ENCODE results near the gene FOXQ1.

FOXQ1 gene

GRCh38 chr6:1311400-1312202 is at the start of gene FOXQ1:
Gene FOXQ1, plus strand, starts transcription at chr6:1312098. Its CDS starts 607 bp downstream, at chr6:1312705.
- peak within 1 kb of the TSS; percentile 87 for H3K4me3 ChIP-seq (ENCODE audit: low read length)
- peaks cover 26% of the 10 kb centered on the region for H3K4me1 ChIP-seq (ENCODE audit: control insufficient read depth, insufficient read depth, low read length)

GRCh38 chr6:1262704-1263038 is 49.2 kb upstream of the FOXQ1 start:
- no peak overlapping the region for H3K4me3 ChIP-seq (ENCODE audit: low read length)
- H3K27me3 ChIP-seq (ENCODE audit: control insufficient read depth, insufficient read depth, low read length) = no peaks in the 10 kb centered on the region
- no peaks in the 10 kb centered on the region for H3K9me3 ChIP-seq (ENCODE audit: control insufficient read depth, low read length)
- no peak overlapping the region for H3K9ac ChIP-seq (ENCODE audit: low read length)
- H3K36me3 ChIP-seq (ENCODE audit: control insufficient read depth, insufficient read depth, low read length) = no peaks in the 10 kb centered on the region
- H3K4me1 ChIP-seq (ENCODE audit: control insufficient read depth, insufficient read depth, low read length) = peaks cover 19% of the 10 kb centered on the region

More at GRCh38 chr6:1311400-1312202, at the start of gene FOXQ1:
- Histone ChIP-seq H3K9ac (ENCODE audit: low read length) (peak within 1 kb of the TSS; percentile 99), H3K36me3 (ENCODE audit: control insufficient read depth, insufficient read depth, low read length) (peaks cover 5% of the 10 kb centered on the region), H3K9me3 (ENCODE audit: control insufficient read depth, low read length) (no peaks in the 10 kb centered on the region), H3K27me3 (ENCODE audit: control insufficient read depth, insufficient read depth, low read length) (peaks cover 12% of the 10 kb centered on the region)

- Histone ChIP-seq H3K9ac (ENCODE audit: low read length) (no peak overlapping the region), H3K27me3 (ENCODE audit: control insufficient read depth, insufficient read depth, low read length) (no peaks in the 10 kb centered on the region), H3K4me1 (ENCODE audit: control insufficient read depth, insufficient read depth, low read length) (peaks cover 14% of the 10 kb centered on the region), H3K4me3 (ENCODE audit: low read length) (no peak overlapping the region), H3K9me3 (ENCODE audit: control insufficient read depth, low read length) (no peaks in the 10 kb centered on the region), H3K36me3 (ENCODE audit: control insufficient read depth, insufficient read depth, low read length) (no peaks in the 10 kb centered on the region)
Observed at GRCh38 chr6:1263039-1263849, 48.7 kb upstream of the FOXQ1 start.

- Histone ChIP-seq H3K27me3 (ENCODE audit: control insufficient read depth, insufficient read depth, low read length) (no peaks in the 10 kb centered on the region), H3K4me1 (ENCODE audit: control insufficient read depth, insufficient read depth, low read length) (peaks cover 14% of the 10 kb centered on the region), H3K9ac (ENCODE audit: low read length) (no peak overlapping the region), H3K4me3 (ENCODE audit: low read length) (no peak overlapping the region), H3K36me3 (ENCODE audit: control insufficient read depth, insufficient read depth, low read length) (no peaks in the 10 kb centered on the region), H3K9me3 (ENCODE audit: control insufficient read depth, low read length) (no peaks in the 10 kb centered on the region)
Observed at GRCh38 chr6:1263850-1264377, 48.0 kb upstream of the FOXQ1 start.

- Histone ChIP-seq H3K4me1 (ENCODE audit: control insufficient read depth, insufficient read depth, low read length) (peaks cover 14% of the 10 kb centered on the region), H3K9me3 (ENCODE audit: control insufficient read depth, low read length) (no peaks in the 10 kb centered on the region), H3K36me3 (ENCODE audit: control insufficient read depth, insufficient read depth, low read length) (no peaks in the 10 kb centered on the region), H3K9ac (ENCODE audit: low read length) (no peak overlapping the region), H3K27me3 (ENCODE audit: control insufficient read depth, insufficient read depth, low read length) (no peaks in the 10 kb centered on the region), H3K4me3 (ENCODE audit: low read length) (no peak overlapping the region)
Observed at GRCh38 chr6:1264619-1265445, 47.1 kb upstream of the FOXQ1 start.

- Histone ChIP-seq H3K36me3 (ENCODE audit: control insufficient read depth, insufficient read depth, low read length) (no peaks in the 10 kb centered on the region), H3K4me1 (ENCODE audit: control insufficient read depth, insufficient read depth, low read length) (peaks cover 14% of the 10 kb centered on the region), H3K9me3 (ENCODE audit: control insufficient read depth, low read length) (no peaks in the 10 kb centered on the region), H3K4me3 (ENCODE audit: low read length) (no peak overlapping the region), H3K9ac (ENCODE audit: low read length) (no peak overlapping the region), H3K27me3 (ENCODE audit: control insufficient read depth, insufficient read depth, low read length) (no peaks in the 10 kb centered on the region)
Observed at GRCh38 chr6:1266686-1267056, 45.2 kb upstream of the FOXQ1 start.

- Histone ChIP-seq H3K4me1 (ENCODE audit: control insufficient read depth, insufficient read depth, low read length) (peaks cover 14% of the 10 kb centered on the region), H3K36me3 (ENCODE audit: control insufficient read depth, insufficient read depth, low read length) (no peaks in the 10 kb centered on the region), H3K27me3 (ENCODE audit: control insufficient read depth, insufficient read depth, low read length) (no peaks in the 10 kb centered on the region), H3K4me3 (ENCODE audit: low read length) (no peak overlapping the region), H3K9ac (ENCODE audit: low read length) (no peak overlapping the region), H3K9me3 (ENCODE audit: control insufficient read depth, low read length) (no peaks in the 10 kb centered on the region)
Observed at GRCh38 chr6:1267057-1267732, 44.7 kb upstream of the FOXQ1 start.

GRCh38 chr6:1267790-1268762 is 43.8 kb upstream of the FOXQ1 start:
- no peak overlapping the region for H3K9ac ChIP-seq (ENCODE audit: low read length)
- no peaks in the 10 kb centered on the region for H3K27me3 ChIP-seq (ENCODE audit: control insufficient read depth, insufficient read depth, low read length)
- H3K4me1 ChIP-seq (ENCODE audit: control insufficient read depth, insufficient read depth, low read length) = peaks cover 9% of the 10 kb centered on the region
- H3K9me3 ChIP-seq (ENCODE audit: control insufficient read depth, low read length) = no peaks in the 10 kb centered on the region
- H3K36me3 ChIP-seq (ENCODE audit: control insufficient read depth, insufficient read depth, low read length) = no peaks in the 10 kb centered on the region
- H3K4me3 ChIP-seq (ENCODE audit: low read length) = no peak overlapping the region

- no peaks in the 10 kb centered on the region for H3K9me3 ChIP-seq (ENCODE audit: control insufficient read depth, low read length)
- H3K36me3 ChIP-seq (ENCODE audit: control insufficient read depth, insufficient read depth, low read length) = no peaks in the 10 kb centered on the region
- H3K4me1 ChIP-seq (ENCODE audit: control insufficient read depth, insufficient read depth, low read length) = no peaks in the 10 kb centered on the region
- H3K27me3 ChIP-seq (ENCODE audit: control insufficient read depth, insufficient read depth, low read length) = no peaks in the 10 kb centered on the region
- no peak overlapping the region for H3K4me3 ChIP-seq (ENCODE audit: low read length)
- no peak overlapping the region for H3K9ac ChIP-seq (ENCODE audit: low read length)
Observed at GRCh38 chr6:1271071-1271763, 40.7 kb upstream of the FOXQ1 start.

GRCh38 chr6:1278061-1278720 is 33.7 kb upstream of the FOXQ1 start:
- Histone ChIP-seq H3K4me3 (ENCODE audit: low read length) (no peak overlapping the region), H3K4me1 (ENCODE audit: control insufficient read depth, insufficient read depth, low read length) (no peaks in the 10 kb centered on the region), H3K9me3 (ENCODE audit: control insufficient read depth, low read length) (no peaks in the 10 kb centered on the region), H3K9ac (ENCODE audit: low read length) (no peak overlapping the region), H3K36me3 (ENCODE audit: control insufficient read depth, insufficient read depth, low read length) (no peaks in the 10 kb centered on the region), H3K27me3 (ENCODE audit: control insufficient read depth, insufficient read depth, low read length) (no peaks in the 10 kb centered on the region)

Measured in mucosa of stomach (tissue), 1 donor.